GM23338 (cell line): ENCODE data around the gene MYOM3. TPM values are rescaled to one million over a fixed set of nuclear protein-coding genes. Genes with fewer than 3 reads are reported as not detected.
"Not testable (repeated sequence)": the region's sequence is repeated elsewhere in the genome, so short reads cannot be mapped to it uniquely, and the experiment has no call there.

Source experiments
- ATAC-seq: fragments of 200-7000 bp; cut with Tn5 transposase; 3 replicates; pipeline ENCODE4 v1.9.1; 2020
- DNase-seq: peaks from one replicate; pipeline ENCODE4 v3.0.0-alpha.2; 2015; ENCODE audit warnings: low spot score
- H2AFZ ChIP-seq: fragments of 200-600 bp; sonication (generic); 2 replicates; pipeline ENCODE4 v1.8.0; 2016; ENCODE audit warnings: antibody characterized with exemption, mild to moderate bottlenecking, moderate library complexity
- H3F3A ChIP-seq: fragments of 200-600 bp; sonication (generic); replicated peaks from 2 replicates; pipeline ENCODE4 v1.8.0; 2017; ENCODE audit warnings: antibody characterized with exemption, mixed run types, low read depth
- H3K27ac ChIP-seq: fragments of 200-600 bp; sonication (generic); 2 replicates; pipeline ENCODE4 v1.6.1; 2016; ENCODE audit warnings: low read depth
- H3K27me3 ChIP-seq: fragments of 200-600 bp; sonication (generic); 2 replicates; pipeline ENCODE4 v1.8.0; 2016; ENCODE audit warnings: mild to moderate bottlenecking, mixed run types, moderate library complexity; ENCODE audit not compliant: insufficient read depth
- H3K36me3 ChIP-seq: fragments of 200-600 bp; sonication (generic); 2 replicates; pipeline ENCODE4 v1.8.0; 2016; ENCODE audit warnings: mild to moderate bottlenecking; ENCODE audit not compliant: insufficient read depth
- H3K4me1 ChIP-seq: fragments of 200-600 bp; sonication (generic); 2 replicates; pipeline ENCODE4 v1.8.0; 2016; ENCODE audit warnings: mild to moderate bottlenecking, moderate library complexity; ENCODE audit not compliant: insufficient read depth
- H3K4me2 ChIP-seq: fragments of 200-600 bp; sonication (generic); 2 replicates; pipeline ENCODE4 v1.7.1; 2017; ENCODE audit warnings: mixed run types
- H3K4me3 ChIP-seq: fragments of 200-600 bp; sonication (generic); 2 replicates; pipeline ENCODE4 v1.6.1; 2016; ENCODE audit warnings: mixed run types
- H3K79me2 ChIP-seq: fragments of 200-600 bp; sonication (generic); replicated peaks from 2 replicates; pipeline ENCODE4 v1.8.0; 2017; ENCODE audit warnings: mild to moderate bottlenecking; ENCODE audit not compliant: insufficient read depth
- H3K9me2 ChIP-seq: fragments of 200-600 bp; sonication (generic); 2 replicates; pipeline ENCODE4 v1.8.0; 2017; ENCODE audit not compliant: insufficient read depth
- H4K20me1 ChIP-seq: fragments of 200-600 bp; sonication (generic); replicated peaks from 2 replicates; pipeline ENCODE4 v1.8.0; 2017; ENCODE audit warnings: mild to moderate bottlenecking; ENCODE audit not compliant: insufficient read depth
- H3K27ac Mint-ChIP-seq: 2 replicates; pipeline ENCODE4 v1.8.0; 2020; ENCODE audit warnings: inconsistent platforms, mild to moderate bottlenecking, moderate library complexity, mixed read lengths
- H3K27me3 Mint-ChIP-seq: 3 replicates; pipeline ENCODE4 v1.8.0; 2022; ENCODE audit warnings: low read depth, mild to moderate bottlenecking, moderate library complexity, mixed read lengths, inconsistent platforms; ENCODE audit not compliant: insufficient read depth, poor library complexity
- H3K36me3 Mint-ChIP-seq: 3 replicates; pipeline ENCODE4 v1.8.0; 2021; ENCODE audit warnings: low read depth, mild to moderate bottlenecking, inconsistent platforms, moderate library complexity, mixed read lengths
- H3K4me1 Mint-ChIP-seq: 3 replicates; pipeline ENCODE4 v1.8.0; 2020; ENCODE audit warnings: mild to moderate bottlenecking, inconsistent platforms, mixed read lengths
- H3K4me3 Mint-ChIP-seq: 3 replicates; pipeline ENCODE4 v1.8.0; 2021; ENCODE audit warnings: moderate library complexity, mild to moderate bottlenecking, inconsistent platforms, mixed read lengths
- H3K9me3 Mint-ChIP-seq: 3 replicates; pipeline ENCODE4 v1.8.0; 2020; ENCODE audit warnings: moderate library complexity, mild to moderate bottlenecking, inconsistent platforms, mixed read lengths
- CREB1 ChIP-seq: fragments of 250-450 bp; sonication (Bioruptor Pico); IDR thresholded peaks from 2 replicates; pipeline ENCODE4 v1.5.0; 2020; ENCODE audit warnings: low read depth, mild to moderate bottlenecking, moderate library complexity
- ETS1 ChIP-seq: IDR thresholded peaks from 2 replicates; pipeline ENCODE4 v1.6.1; 2016; ENCODE audit warnings: antibody characterized with exemption
- EZH2 ChIP-seq: fragments of 200-600 bp; sonication (generic); IDR thresholded peaks from one replicate; pipeline ENCODE4 v1.8.0; 2017; ENCODE audit warnings: antibody characterized with exemption, mild to moderate bottlenecking, low read depth; ENCODE audit not compliant: unreplicated experiment
- POLR2AphosphoS5 ChIP-seq: IDR thresholded peaks from 2 replicates; pipeline ENCODE4 v1.6.1; 2016; ENCODE audit warnings: antibody characterized with exemption, low read depth
- REST ChIP-seq: IDR thresholded peaks from one replicate; pipeline ENCODE4 v1.6.1; 2018; ENCODE audit warnings: antibody characterized with exemption; ENCODE audit not compliant: unreplicated experiment
- ZNF114 ChIP-seq: fragments of 250-450 bp; sonication (Bioruptor Pico); IDR thresholded peaks from 2 replicates; pipeline ENCODE4 v1.5.0; 2020; ENCODE audit warnings: mild to moderate bottlenecking, moderate library complexity
- polyA plus RNA-seq: library from polyadenylated mRNA; unstranded; fragments of >200 nt; fragmentation: Nextera tagmentation; extraction: Ambion mirVana; gene quantifications from 2 replicates; pipeline ENCODE4 v1.2.1, GENCODE V29; 2016
- total RNA-seq: library from RNA; depleted of rRNA; stranded (reverse); fragments of >200 nt; shearing (Covaris generic); gene quantifications from 2 replicates; pipeline ENCODE4 v1.2.3, GENCODE V29; 2014; rRNA removed

Gene MYOM3
- total and polyA plus RNA-seq, 2 experiments from 2014 or later: not detected

- TF ChIP-seq ETS1 (no peak), CREB1 (CRISPR knock-in tag) (no peak), ZNF114 (CRISPR knock-in tag) (no peak)
These were observed 102.5 kb downstream of the MYOM3 start (continued) for GRCh38 chr1:24009406-24009805.

- H3K4me3 Mint-ChIP-seq, H3K9me2 ChIP-seq, H2AFZ ChIP-seq, H3K27ac Mint-ChIP-seq, H3K4me2 ChIP-seq, H3K27ac ChIP-seq, H3K36me3 Mint-ChIP-seq, H3K36me3 ChIP-seq, H4K20me1 ChIP-seq, H3K27me3 ChIP-seq, H3F3A ChIP-seq, H3K9me3 Mint-ChIP-seq, H3K4me1 Mint-ChIP-seq, H3K27me3 Mint-ChIP-seq, H3K79me2 ChIP-seq, H3K4me3 ChIP-seq, ATAC-seq, DNase-seq: not testable (repeated sequence)
- H3K4me1 ChIP-seq: peaks cover 10% of the 10 kb centered on the region
These were observed 103.3 kb downstream of the MYOM3 start for GRCh38 chr1:24008574-24009184.

- H3K27me3 ChIP-seq: no peaks in the 10 kb centered on the region
- no peaks in the 10 kb centered on the region for H4K20me1 ChIP-seq
- Mint-ChIP-seq H3K27ac (no peak overlapping the region), H3K4me1 (peaks cover 21% of the 10 kb centered on the region), H3K27me3 (no peaks in the 10 kb centered on the region), H3K36me3 (no peaks in the 10 kb centered on the region), H3K4me3 (no peak overlapping the region), H3K9me3 (no peaks in the 10 kb centered on the region)
- no peak overlapping the region for H3K4me3 ChIP-seq
- H3K36me3 ChIP-seq: no peaks in the 10 kb centered on the region
- ATAC-seq (no peak), DNase-seq (no peak)
- no peaks in the 10 kb centered on the region; the same call in 1 of the 2 replicates for H3K9me2 ChIP-seq
- peak overlapping the region; percentile 38; the same call in 1 of the 2 replicates for H2AFZ ChIP-seq
- H3K4me2 ChIP-seq: no peak overlapping the region
- TF ChIP-seq EZH2 (no peak), REST (no peak), POLR2AphosphoS5 (no peak), ETS1 (no peak)
- H3K27ac ChIP-seq: no peak overlapping the region
- no peaks in the 10 kb centered on the region for H3K79me2 ChIP-seq
- peaks cover 18% of the 10 kb centered on the region for H3K4me1 ChIP-seq
- no peaks in the 10 kb centered on the region; the same call in 1 of the 2 replicates for H3F3A ChIP-seq
These were observed 104.9 kb downstream of the MYOM3 start for GRCh38 chr1:24007079-24007478.

Other genes with a start within 250 kb of the MYOM3 start
- gene FUCA1, start 243.8 kb downstream of the MYOM3 start, total RNA-seq: 8.5 and 10.2 TPM in 2 replicates
- 3.5 and 4.4 TPM in 2 replicates for gene FUCA1, start 243.8 kb downstream of the MYOM3 start, polyA plus RNA-seq
- not detected in 2 replicates for gene CNR2, start 198.8 kb downstream of the MYOM3 start, total RNA-seq
- gene CNR2, start 198.8 kb downstream of the MYOM3 start, polyA plus RNA-seq: not detected in 2 replicates
- 144 and 157 TPM in 2 replicates for gene PNRC2, start 152.3 kb downstream of the MYOM3 start, total RNA-seq
- gene PNRC2, start 152.3 kb downstream of the MYOM3 start, polyA plus RNA-seq: 218 and 237 TPM in 2 replicates
- 191 and 196 TPM in 2 replicates for gene SRSF10, start 131.8 kb downstream of the MYOM3 start, total RNA-seq
- 242 and 275 TPM in 2 replicates for gene SRSF10, start 131.8 kb downstream of the MYOM3 start, polyA plus RNA-seq
- gene IL22RA1, start 31.0 kb upstream of the MYOM3 start, total RNA-seq: 0.28 TPM in 1 of 2 replicates, not detected in the other
- 0.11 TPM in 1 of 2 replicates, not detected in the other for gene IL22RA1, start 31.0 kb upstream of the MYOM3 start, polyA plus RNA-seq
- gene IFNLR1, start 75.2 kb upstream of the MYOM3 start, total RNA-seq: 4.2 and 4.3 TPM in 2 replicates
- 6.2 and 8.9 TPM in 2 replicates for gene IFNLR1, start 75.2 kb upstream of the MYOM3 start, polyA plus RNA-seq
- gene GRHL3, start 207.2 kb upstream of the MYOM3 start, total RNA-seq: 0.93 and 1.1 TPM in 2 replicates
- gene GRHL3, start 207.2 kb upstream of the MYOM3 start, polyA plus RNA-seq: 0.78 and 1.4 TPM in 2 replicates